Nephron progenitor cell (in vitro differentiated cells): ENCODE data around the gene PNMA1.

ENCODE experiments used
- DNase-seq: peaks from one replicate; pipeline ENCODE4 v3.0.0; 2021
- H3K27ac Mint-ChIP-seq: 2 replicates; pipeline ENCODE4 v1.8.0; 2021; ENCODE audit warnings: mild to moderate bottlenecking, moderate library complexity, mixed read lengths
- H3K27me3 Mint-ChIP-seq: 2 replicates; pipeline ENCODE4 v1.8.0; 2021; ENCODE audit warnings: mild to moderate bottlenecking, low read depth, mixed read lengths; ENCODE audit not compliant: poor library complexity
- H3K36me3 Mint-ChIP-seq: 2 replicates; pipeline ENCODE4 v1.8.0; 2021; ENCODE audit warnings: low read depth, mixed read lengths
- H3K4me1 Mint-ChIP-seq: 2 replicates; pipeline ENCODE4 v1.8.0; 2021; ENCODE audit warnings: mixed read lengths
- H3K4me3 Mint-ChIP-seq: 2 replicates; pipeline ENCODE4 v1.8.0; 2021; ENCODE audit warnings: mild to moderate bottlenecking, moderate library complexity, mixed read lengths
- H3K9me3 Mint-ChIP-seq: 2 replicates; pipeline ENCODE4 v1.8.0; 2021; ENCODE audit warnings: mild to moderate bottlenecking, moderate library complexity, mixed read lengths
- CTCF ChIP-seq: fragments of 200-600 bp; sonication (generic); IDR thresholded peaks from 2 replicates; pipeline ENCODE4 v1.5.0; 2021; ENCODE audit warnings: antibody characterized with exemption

PNMA1 gene

GRCh38 chr14:73684627-73685026 is 29.6 kb downstream of the PNMA1 start:
- Mint-ChIP-seq H3K36me3 (peaks cover 27% of the 10 kb centered on the region), H3K27ac (no peak overlapping the region), H3K27me3 (no peaks in the 10 kb centered on the region), H3K9me3 (no peaks in the 10 kb centered on the region), H3K4me1 (no peaks in the 10 kb centered on the region), H3K4me3 (no peak overlapping the region)
- no peak for DNase-seq
- TF ChIP-seq CTCF: no peak

- TF ChIP-seq CTCF: no peak
- H3K4me3 Mint-ChIP-seq: no peak overlapping the region
- no peak overlapping the region for H3K27ac Mint-ChIP-seq
- H3K36me3 Mint-ChIP-seq: peaks cover 23% of the 10 kb centered on the region
- H3K9me3 Mint-ChIP-seq: no peaks in the 10 kb centered on the region
- H3K4me1 Mint-ChIP-seq: peaks cover 5% of the 10 kb centered on the region
- H3K27me3 Mint-ChIP-seq: no peaks in the 10 kb centered on the region
- no peak for DNase-seq
Measured at GRCh38 chr14:73680821-73681220, 33.4 kb downstream of the PNMA1 start.

- H3K4me3 Mint-ChIP-seq: no peak overlapping the region
- peaks cover 21% of the 10 kb centered on the region for H3K36me3 Mint-ChIP-seq
- DNase-seq: no peak
- no peak for TF ChIP-seq CTCF
- no peaks in the 10 kb centered on the region for H3K9me3 Mint-ChIP-seq
- no peak overlapping the region for H3K27ac Mint-ChIP-seq
- H3K27me3 Mint-ChIP-seq: no peaks in the 10 kb centered on the region
- peaks cover 5% of the 10 kb centered on the region for H3K4me1 Mint-ChIP-seq
Measured at GRCh38 chr14:73678698-73679097, 35.5 kb downstream of the PNMA1 start.

GRCh38 chr14:73674986-73675385 is 39.2 kb downstream of the PNMA1 start:
- H3K27me3 Mint-ChIP-seq: no peaks in the 10 kb centered on the region
- peak overlapping the region; percentile 12 for H3K27ac Mint-ChIP-seq
- peaks cover 34% of the 10 kb centered on the region for H3K36me3 Mint-ChIP-seq
- no peak for DNase-seq
- no peak overlapping the region for H3K4me3 Mint-ChIP-seq
- peaks cover 5% of the 10 kb centered on the region for H3K4me1 Mint-ChIP-seq
- TF ChIP-seq CTCF: no peak
- H3K9me3 Mint-ChIP-seq: no peaks in the 10 kb centered on the region

GRCh38 chr14:73667854-73668253 is 46.3 kb downstream of the PNMA1 start:
- Mint-ChIP-seq H3K9me3 (no peaks in the 10 kb centered on the region), H3K4me1 (no peaks in the 10 kb centered on the region), H3K4me3 (no peak overlapping the region), H3K27me3 (no peaks in the 10 kb centered on the region), H3K36me3 (peaks cover 37% of the 10 kb centered on the region), H3K27ac (no peak overlapping the region)
- no peak for TF ChIP-seq CTCF
- no peak for DNase-seq

- no peak overlapping the region for H3K27ac Mint-ChIP-seq
- no peak for DNase-seq
- TF ChIP-seq CTCF: no peak
- peaks cover 40% of the 10 kb centered on the region for H3K36me3 Mint-ChIP-seq
- H3K9me3 Mint-ChIP-seq: peaks cover 3% of the 10 kb centered on the region
- H3K27me3 Mint-ChIP-seq: no peaks in the 10 kb centered on the region
- no peaks in the 10 kb centered on the region for H3K4me1 Mint-ChIP-seq
- H3K4me3 Mint-ChIP-seq: no peak overlapping the region
Measured at GRCh38 chr14:73666583-73666982, 47.6 kb downstream of the PNMA1 start.
